HEK293 (cell line): ENCODE data around the gene LILRA6.
"Not testable (repeated sequence)": the region's sequence is repeated elsewhere in the genome, so short reads cannot be mapped to it uniquely, and the experiment has no call there.

Source experiments
- CTCF ChIA-PET: fragments of 350-600 bp; formaldehyde crosslinking; extraction: SDS; loops from one replicate; lab custom pipeline; 2021; ENCODE audit warnings: antibody characterized with exemption; lab: Yijun Ruan, JAX
- POLR2A ChIA-PET: fragments of 300-600 bp; formaldehyde crosslinking; extraction: SDS; loops from one replicate; lab custom pipeline; 2020; ENCODE audit warnings: antibody characterized with exemption, inconsistent platforms; lab: Yijun Ruan, JAX
- H3K27ac ChIP-seq: fragments of 200-500 bp; sonication (Bioruptor generic); 2 replicates; pipeline ENCODE4 v1.5.1; 2014; ENCODE audit warnings: low read depth, low read length, control low read depth, inconsistent platforms; ENCODE audit errors: extremely low read depth
- H3K36me3 ChIP-seq, 2 experiments: fragments of 200-500 bp in 1 of 2; sonication (Bioruptor generic) in 1 of 2; 1 replicate in 1 of 2; 2 replicates in 1 of 2; pipeline ENCODE4 v1.5.1; 2014 to 2017; ENCODE audit warnings: inconsistent platforms in 2 of 2, low read length in 2 of 2; ENCODE audit not compliant: control insufficient read depth in 2 of 2, insufficient read depth in 1 of 2
- H3K4me1 ChIP-seq: fragments of 200-500 bp; sonication (Bioruptor generic); 2 replicates; pipeline ENCODE4 v1.5.1; 2014; ENCODE audit warnings: mild to moderate bottlenecking, low read length, inconsistent platforms; ENCODE audit not compliant: control insufficient read depth, insufficient read depth
- H3K4me3 ChIP-seq: 2 replicates; pipeline ENCODE4 v1.5.1; 2011; ENCODE audit warnings: low read depth, mild to moderate bottlenecking, control low read depth, low read length, moderate library complexity
- H3K9me3 ChIP-seq: fragments of 200-500 bp; sonication (Bioruptor generic); 2 replicates; pipeline ENCODE4 v1.5.1; 2014; ENCODE audit warnings: low read depth, low read length, inconsistent platforms; ENCODE audit not compliant: control insufficient read depth, insufficient read depth
- HOXD13 ChIP-seq: sonication (generic); formaldehyde crosslinking; IDR thresholded peaks from 2 replicates; pipeline ENCODE4 v1.8.0; 2022; ENCODE audit warnings: missing genetic modification reagents, borderline replicate concordance
- KLF8 ChIP-seq: fragments of 450-650 bp; formaldehyde crosslinking; IDR thresholded peaks from 2 replicates; pipeline ENCODE4 v1.5.1; 2016; ENCODE audit warnings: missing biosample characterization, missing genetic modification characterization
- MEIS1 ChIP-seq: sonication (generic); formaldehyde crosslinking; IDR thresholded peaks from 2 replicates; pipeline ENCODE4 v1.8.1; 2022; ENCODE audit warnings: missing genetic modification reagents, mild to moderate bottlenecking, borderline replicate concordance
- MYNN ChIP-seq: fragments of 450-650 bp; formaldehyde crosslinking; IDR thresholded peaks from 2 replicates; pipeline ENCODE4 v1.5.1; 2016; ENCODE audit warnings: missing biosample characterization, missing genetic modification characterization, borderline replicate concordance
- MZF1 ChIP-seq: fragments of 450-650 bp; formaldehyde crosslinking; IDR thresholded peaks from 2 replicates; pipeline ENCODE4 v1.5.1; 2017; ENCODE audit warnings: missing biosample characterization, missing genetic modification characterization, borderline replicate concordance
- SETDB1 ChIP-seq: IDR thresholded peaks from one replicate; pipeline ENCODE4 v1.6.1; 2017; ENCODE audit warnings: mild to moderate bottlenecking, low read length, moderate library complexity, mixed read lengths; ENCODE audit not compliant: insufficient read length
- ZFP3 ChIP-seq: fragments of 450-650 bp; formaldehyde crosslinking; IDR thresholded peaks from 2 replicates; pipeline ENCODE4 v1.5.1; 2016; ENCODE audit warnings: low read depth, missing biosample characterization, missing genetic modification characterization
- ZIC2 ChIP-seq: fragments of 450-650 bp; formaldehyde crosslinking; IDR thresholded peaks from 2 replicates; pipeline ENCODE4 v1.5.1; 2016; ENCODE audit warnings: missing biosample characterization, missing genetic modification characterization
- ZNF155 ChIP-seq: fragments of 450-650 bp; formaldehyde crosslinking; IDR thresholded peaks from 2 replicates; pipeline ENCODE4 v1.5.1; 2016; ENCODE audit warnings: missing biosample characterization, missing genetic modification characterization
- ZNF175 ChIP-seq: fragments of 450-650 bp; formaldehyde crosslinking; IDR thresholded peaks from 2 replicates; pipeline ENCODE4 v1.5.1; 2016; ENCODE audit warnings: missing biosample characterization, missing genetic modification characterization
- ZNF266 ChIP-seq: fragments of 450-650 bp; formaldehyde crosslinking; IDR thresholded peaks from 2 replicates; pipeline ENCODE4 v1.5.1; 2016; ENCODE audit warnings: missing biosample characterization, missing genetic modification characterization, low read depth
- ZNF311 ChIP-seq: fragments of 450-650 bp; formaldehyde crosslinking; IDR thresholded peaks from 2 replicates; pipeline ENCODE4 v1.5.1; 2017; ENCODE audit warnings: missing biosample characterization, missing genetic modification characterization, borderline replicate concordance
- ZNF366 ChIP-seq: fragments of 450-650 bp; formaldehyde crosslinking; conservative IDR thresholded peaks from 2 replicates; pipeline ENCODE4 v1.5.1; 2016; ENCODE audit warnings: missing biosample characterization, missing genetic modification characterization
- ZNF37A ChIP-seq: fragments of 450-650 bp; IDR thresholded peaks from 2 replicates; pipeline ENCODE4 v1.5.1; 2018; ENCODE audit warnings: missing biosample characterization, missing genetic modification characterization
- ZNF391 ChIP-seq: fragments of 450-650 bp; formaldehyde crosslinking; IDR thresholded peaks from 2 replicates; pipeline ENCODE4 v1.5.1; 2016; ENCODE audit warnings: low read depth, missing biosample characterization, missing genetic modification characterization, borderline replicate concordance
- ZNF394 ChIP-seq: fragments of 450-650 bp; formaldehyde crosslinking; IDR thresholded peaks from 2 replicates; pipeline ENCODE4 v1.5.1; 2016; ENCODE audit warnings: missing biosample characterization, missing genetic modification characterization, mild to moderate bottlenecking, moderate library complexity, borderline replicate concordance
- ZNF48 ChIP-seq: fragments of 450-650 bp; formaldehyde crosslinking; IDR thresholded peaks from 2 replicates; pipeline ENCODE4 v1.5.1; 2016; ENCODE audit warnings: missing biosample characterization, missing genetic modification characterization
- ZNF544 ChIP-seq: fragments of 450-650 bp; formaldehyde crosslinking; IDR thresholded peaks from 2 replicates; pipeline ENCODE4 v1.5.0; 2017; ENCODE audit warnings: missing biosample characterization, missing genetic modification characterization
- ZNF639 ChIP-seq: fragments of 450-650 bp; formaldehyde crosslinking; IDR thresholded peaks from 2 replicates; pipeline ENCODE4 v1.5.1; 2016; ENCODE audit warnings: missing biosample characterization, missing genetic modification characterization
- ZNF76 ChIP-seq: fragments of 450-650 bp; formaldehyde crosslinking; IDR thresholded peaks from 2 replicates; pipeline ENCODE4; 2016; ENCODE audit warnings: low read depth, missing biosample characterization, missing genetic modification characterization, borderline replicate concordance
- ZNF768 ChIP-seq: fragments of 450-650 bp; formaldehyde crosslinking; IDR thresholded peaks from 2 replicates; pipeline ENCODE4 v1.5.1; 2018; ENCODE audit warnings: missing biosample characterization, mild to moderate bottlenecking, missing genetic modification characterization
- TF ChIP-seq, protein P1 (sequence below): fragments of 450-650 bp; formaldehyde crosslinking; IDR thresholded peaks from 2 replicates; pipeline ENCODE4 v1.5.1; 2017; ENCODE audit warnings: missing biosample characterization, missing genetic modification characterization
- TF ChIP-seq, protein P2 (sequence below): fragments of 450-650 bp; formaldehyde crosslinking; IDR thresholded peaks from 2 replicates; pipeline ENCODE4 v1.5.1; 2017; ENCODE audit warnings: missing biosample characterization, missing genetic modification characterization

Gene LILRA6

DNA sequence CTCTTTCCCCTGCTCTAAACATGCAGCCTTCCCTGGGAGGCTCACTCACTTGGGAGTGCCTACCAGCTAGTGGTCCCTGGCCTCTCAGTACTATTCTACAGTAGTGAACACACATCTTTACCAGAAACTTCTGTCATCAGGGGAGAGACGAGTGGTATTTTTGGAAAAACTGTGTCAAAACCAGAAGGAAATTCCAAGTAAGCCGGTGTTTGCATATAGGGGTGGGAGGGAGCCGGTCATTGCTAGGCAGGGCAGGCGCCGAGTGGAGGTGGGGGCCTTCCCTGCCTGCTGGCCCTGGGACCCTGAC, 35.0 kb downstream of the LILRA6 start:
- TF ChIP-seq ZNF155 (tag by site-specific recombination) (no peak), MEIS1 (CRISPR knock-in tag) (no peak), ZNF366 (tag by site-specific recombination) (no peak), ZNF175 (tag by site-specific recombination) (no peak), ZNF48 (tag by site-specific recombination) (no peak), KLF8 (tag by site-specific recombination) (no peak), ZNF37A (tag by site-specific recombination) (no peak), SETDB1 (no peak), ZNF391 (tag by site-specific recombination) (no peak), ZNF76 (tag by site-specific recombination) (no peak), ZNF639 (tag by site-specific recombination) (no peak), ZFP3 (tag by site-specific recombination) (no peak), ZIC2 (tag by site-specific recombination) (no peak)
- TF ChIP-seq, protein P1, sequence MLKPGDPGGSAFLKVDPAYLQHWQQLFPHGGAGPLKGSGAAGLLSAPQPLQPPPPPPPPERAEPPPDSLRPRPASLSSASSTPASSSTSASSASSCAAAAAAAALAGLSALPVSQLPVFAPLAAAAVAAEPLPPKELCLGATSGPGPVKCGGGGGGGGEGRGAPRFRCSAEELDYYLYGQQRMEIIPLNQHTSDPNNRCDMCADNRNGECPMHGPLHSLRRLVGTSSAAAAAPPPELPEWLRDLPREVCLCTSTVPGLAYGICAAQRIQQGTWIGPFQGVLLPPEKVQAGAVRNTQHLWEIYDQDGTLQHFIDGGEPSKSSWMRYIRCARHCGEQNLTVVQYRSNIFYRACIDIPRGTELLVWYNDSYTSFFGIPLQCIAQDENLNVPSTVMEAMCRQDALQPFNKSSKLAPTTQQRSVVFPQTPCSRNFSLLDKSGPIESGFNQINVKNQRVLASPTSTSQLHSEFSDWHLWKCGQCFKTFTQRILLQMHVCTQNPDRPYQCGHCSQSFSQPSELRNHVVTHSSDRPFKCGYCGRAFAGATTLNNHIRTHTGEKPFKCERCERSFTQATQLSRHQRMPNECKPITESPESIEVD (tag by site-specific recombination) = no peak
- ChIA-PET POLR2A (interaction anchor here (1.1 to 9.1 kb wide), 3 partner anchors 8 to 71 kb away, joined by 6 to 152 read pairs (median 7); partner anchors contain the start of genes CNOT3, MBOAT7 and TSEN34), CTCF (interaction anchor here (0.5 to 1.3 kb wide), 3 partner anchors 18 to 398 kb away, joined by 3 to 4 read pairs (median 3); partner anchors contain the start of gene MBOAT7)
- Histone ChIP-seq H3K36me3 (peaks cover 44 to 68% of the 10 kb centered on the region in 2 experiments), H3K9me3 (no peaks in the 10 kb centered on the region), H3K27ac (no peak overlapping the region; the same call in 1 of the 2 replicates), H3K4me3 (no peak overlapping the region), H3K4me1 (peaks cover 26% of the 10 kb centered on the region)

DNA sequence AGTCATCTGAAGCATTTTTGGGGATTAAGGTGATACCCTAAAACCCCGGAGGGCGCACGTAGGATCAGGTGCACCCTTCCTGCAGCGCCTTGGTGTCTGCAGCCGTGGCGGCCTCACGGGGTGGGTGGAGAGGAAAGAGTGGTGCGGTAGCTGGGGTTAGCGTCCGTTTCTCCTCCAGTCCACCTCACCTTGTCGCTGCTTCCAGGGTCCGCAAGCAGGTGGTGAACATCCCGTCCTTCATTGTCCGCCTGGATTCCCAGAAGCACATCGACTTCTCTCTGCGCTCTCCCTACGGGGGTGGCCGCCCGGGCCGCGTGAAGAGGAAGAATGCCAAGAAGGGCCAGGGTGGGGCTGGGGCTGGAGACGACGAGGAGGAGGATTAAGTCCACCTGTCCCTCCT, 35.4 kb downstream of the LILRA6 start:
- H3K4me3 ChIP-seq, H3K27ac ChIP-seq, H3K9me3 ChIP-seq: not testable (repeated sequence)
- ChIA-PET CTCF (interaction anchor here (0.5 to 1.3 kb wide), 2 partner anchors 18 to 60 kb away, joined by 3 to 4 read pairs; partner anchors contain the start of gene MBOAT7), POLR2A (interaction anchor here (1.1 to 9.1 kb wide), 2 partner anchors 8 to 17 kb away, joined by 7 to 152 read pairs; partner anchors contain the start of genes MBOAT7 and TSEN34)
- Histone ChIP-seq H3K36me3 (peaks cover 48 to 72% of the 10 kb centered on the region in 2 experiments), H3K4me1 (peaks cover 29% of the 10 kb centered on the region)

GRCh38 chr19:54206831-54207177, 35.8 kb downstream of the LILRA6 start:
- no peaks in the 10 kb centered on the region for H3K9me3 ChIP-seq
- CTCF ChIA-PET = interaction anchor here (1.7 kb wide), 1 partner anchor 61 kb away, joined by 7 read pairs; no protein-coding TSS in a partner anchor
- H3K36me3 ChIP-seq = peaks cover 52 to 76% of the 10 kb centered on the region in 2 experiments
- no peak overlapping the region for H3K4me3 ChIP-seq
- no peak for TF ChIP-seq ZNF394 (tag by site-specific recombination)
- TF ChIP-seq HOXD13 (CRISPR knock-in tag) = no peak
- no peak for TF ChIP-seq ZNF311 (tag by site-specific recombination)
- TF ChIP-seq ZNF266 (tag by site-specific recombination) = no peak
- no peak for TF ChIP-seq MZF1 (tag by site-specific recombination)
- no peak for TF ChIP-seq ZNF544 (tag by site-specific recombination)
- no peak for TF ChIP-seq ZNF768 (tag by site-specific recombination)
- TF ChIP-seq, protein P2, sequence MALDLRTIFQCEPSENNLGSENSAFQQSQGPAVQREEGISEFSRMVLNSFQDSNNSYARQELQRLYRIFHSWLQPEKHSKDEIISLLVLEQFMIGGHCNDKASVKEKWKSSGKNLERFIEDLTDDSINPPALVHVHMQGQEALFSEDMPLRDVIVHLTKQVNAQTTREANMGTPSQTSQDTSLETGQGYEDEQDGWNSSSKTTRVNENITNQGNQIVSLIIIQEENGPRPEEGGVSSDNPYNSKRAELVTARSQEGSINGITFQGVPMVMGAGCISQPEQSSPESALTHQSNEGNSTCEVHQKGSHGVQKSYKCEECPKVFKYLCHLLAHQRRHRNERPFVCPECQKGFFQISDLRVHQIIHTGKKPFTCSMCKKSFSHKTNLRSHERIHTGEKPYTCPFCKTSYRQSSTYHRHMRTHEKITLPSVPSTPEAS (tag by site-specific recombination) = no peak
- no peak for TF ChIP-seq MYNN (tag by site-specific recombination)
- POLR2A ChIA-PET = interaction anchor here (1.3 to 9.1 kb wide), 2 partner anchors 12 to 16 kb away, joined by 3 to 152 read pairs; partner anchors contain the start of genes MBOAT7 and TSEN34
- peaks cover 33% of the 10 kb centered on the region for H3K4me1 ChIP-seq
- no peak overlapping the region for H3K27ac ChIP-seq
